Activated CD4-positive, alpha-beta T cell treated with anti-CD3 and anti-CD28 coated beads for 4 hours (primary cell): ENCODE data around the gene XRCC1.
"Not testable (repeated sequence)": the region's sequence is repeated elsewhere in the genome, so short reads cannot be mapped to it uniquely, and the experiment has no call there.

Source experiments
- DNase-seq, 2 donors: peaks; one replicate each; pipeline ENCODE4 v3.0.0-alpha.2; 2020

Gene XRCC1

GRCh38 chr19:43599635-43600295 is 24.4 kb upstream of the XRCC1 start:
- no peak for DNase-seq

- no peak for DNase-seq
Observed at GRCh38 chr19:43598445-43599240, 23.3 kb upstream of the XRCC1 start.

GRCh38 chr19:43597876-43598275 is 22.5 kb upstream of the XRCC1 start:
- DNase-seq = no peak

DNA sequence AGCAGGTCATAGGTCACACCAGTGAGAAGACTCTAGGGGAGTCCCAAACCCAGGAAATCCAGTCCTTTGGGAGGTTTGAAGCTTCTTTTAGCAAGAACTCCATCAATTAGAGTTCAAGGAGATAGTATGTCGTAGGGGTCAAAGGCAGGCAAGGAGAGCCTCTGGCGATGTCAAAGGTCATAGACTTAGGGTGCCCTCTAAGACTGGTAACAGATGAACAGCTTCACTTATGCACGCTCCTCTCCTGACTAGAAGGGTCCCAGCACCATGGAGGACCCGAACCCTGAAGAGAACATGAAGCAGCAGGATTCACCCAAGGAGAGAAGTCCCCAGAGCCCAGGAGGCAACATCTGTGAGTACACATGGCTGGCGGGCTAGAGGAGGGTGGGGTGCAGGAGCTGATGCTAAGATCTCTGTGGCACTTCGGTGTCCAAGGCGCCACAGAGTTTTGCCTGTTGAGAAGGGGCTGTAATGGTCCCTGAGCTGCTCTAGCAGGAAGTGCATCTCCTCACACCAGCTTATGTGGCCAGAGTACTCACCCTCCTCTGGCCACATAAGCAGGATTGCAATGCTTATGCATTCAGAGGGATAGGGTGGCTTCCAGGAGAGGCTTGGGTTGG is 21.6 kb upstream of the XRCC1 start:
- no peak for DNase-seq

GRCh38 chr19:43595999-43596841 is 20.9 kb upstream of the XRCC1 start, which contains the start of the genes IRGQ and ZNF576:
TSS of gene IRGQ (minus strand) at chr19:43596134. CDS start at chr19:43595338, 796 bp downstream.
TSS of gene ZNF576 (plus strand) at chr19:43596595. CDS start at chr19:43597109, 514 bp downstream.
- peak; percentile 100 for DNase-seq

DNA sequence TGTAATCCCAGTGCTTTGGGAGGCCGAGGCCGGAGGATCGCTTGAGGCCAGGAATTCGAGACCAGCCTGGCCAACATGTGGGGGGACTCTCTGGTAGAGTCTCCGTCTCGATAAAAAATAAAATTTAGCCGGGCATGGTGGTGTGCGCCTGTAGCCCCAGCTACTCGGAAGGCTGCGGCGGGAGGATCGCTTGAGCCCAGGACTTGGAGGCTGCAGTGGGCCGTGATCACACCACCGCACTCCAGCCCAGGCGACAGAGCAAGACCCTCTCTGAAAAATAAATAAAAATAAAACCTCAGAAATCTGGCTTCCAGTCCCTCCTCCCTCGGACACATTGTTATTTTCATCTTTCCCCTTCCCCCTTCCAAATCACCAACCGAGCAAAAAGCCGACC is 20.3 kb upstream of the XRCC1 start:
- DNase-seq = no peak

- peak; percentile 64 to 73 for DNase-seq
Observed at GRCh38 chr19:43594710-43595604, 19.6 kb upstream of the XRCC1 start.

DNA sequence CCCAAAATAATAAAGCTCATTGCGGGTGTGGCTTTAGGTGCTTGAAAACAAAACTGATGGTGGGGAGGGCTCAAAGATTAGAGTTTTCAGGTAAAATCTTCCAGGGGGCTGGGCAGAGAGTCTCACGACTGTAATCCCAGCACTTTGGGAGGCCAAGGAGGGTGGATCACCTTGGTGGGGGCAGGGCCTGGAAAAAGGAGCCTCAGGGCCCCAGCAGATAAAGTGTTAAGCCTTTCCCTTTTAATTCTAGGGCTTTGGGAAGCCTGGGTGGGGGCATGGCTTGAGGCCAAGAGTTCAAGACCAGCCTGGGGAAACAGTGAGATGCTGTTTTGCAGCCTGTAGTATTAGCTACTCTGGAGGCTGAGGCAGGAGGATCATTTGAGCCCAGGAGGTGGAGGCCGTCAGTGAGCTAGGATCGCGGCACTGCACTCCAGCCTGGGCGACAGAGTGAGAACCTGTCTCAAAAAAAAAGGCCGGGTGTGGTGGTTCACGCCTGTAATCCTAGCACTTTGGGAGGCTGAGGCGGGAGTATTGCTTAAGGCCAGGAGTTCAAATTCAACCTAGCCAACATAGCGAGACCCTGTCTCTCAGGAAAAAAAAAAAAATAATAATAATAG is 18.9 kb upstream of the XRCC1 start:
- DNase-seq = no peak

DNA sequence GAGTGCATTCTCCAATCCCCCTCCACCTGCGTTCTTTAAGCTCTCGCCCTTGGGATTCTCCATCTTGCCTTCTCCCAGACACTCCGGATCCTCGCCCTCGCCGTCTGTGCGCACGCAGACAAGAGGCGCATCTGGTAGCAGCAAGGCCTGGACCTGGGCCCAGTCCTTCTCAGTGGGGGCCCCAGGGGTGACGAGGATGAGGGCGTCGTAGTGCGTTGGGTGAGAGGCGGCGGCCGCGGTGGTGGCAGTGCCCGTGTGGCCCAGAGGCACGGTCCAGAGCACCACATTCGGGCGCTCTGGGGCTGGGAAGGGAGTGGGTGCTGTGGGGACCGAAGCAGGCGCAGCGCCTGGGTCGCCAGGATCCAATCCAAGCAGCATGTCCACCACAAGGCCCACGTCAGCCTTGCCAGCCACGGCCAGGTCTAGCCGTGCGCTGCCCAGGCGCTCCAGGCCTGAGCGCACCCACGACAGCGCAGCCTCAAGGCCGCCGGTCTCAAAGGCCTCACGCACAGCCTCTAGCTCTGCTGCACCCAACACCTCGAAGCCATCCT is 17.5 kb upstream of the XRCC1 start:
- no peak for DNase-seq

DNA sequence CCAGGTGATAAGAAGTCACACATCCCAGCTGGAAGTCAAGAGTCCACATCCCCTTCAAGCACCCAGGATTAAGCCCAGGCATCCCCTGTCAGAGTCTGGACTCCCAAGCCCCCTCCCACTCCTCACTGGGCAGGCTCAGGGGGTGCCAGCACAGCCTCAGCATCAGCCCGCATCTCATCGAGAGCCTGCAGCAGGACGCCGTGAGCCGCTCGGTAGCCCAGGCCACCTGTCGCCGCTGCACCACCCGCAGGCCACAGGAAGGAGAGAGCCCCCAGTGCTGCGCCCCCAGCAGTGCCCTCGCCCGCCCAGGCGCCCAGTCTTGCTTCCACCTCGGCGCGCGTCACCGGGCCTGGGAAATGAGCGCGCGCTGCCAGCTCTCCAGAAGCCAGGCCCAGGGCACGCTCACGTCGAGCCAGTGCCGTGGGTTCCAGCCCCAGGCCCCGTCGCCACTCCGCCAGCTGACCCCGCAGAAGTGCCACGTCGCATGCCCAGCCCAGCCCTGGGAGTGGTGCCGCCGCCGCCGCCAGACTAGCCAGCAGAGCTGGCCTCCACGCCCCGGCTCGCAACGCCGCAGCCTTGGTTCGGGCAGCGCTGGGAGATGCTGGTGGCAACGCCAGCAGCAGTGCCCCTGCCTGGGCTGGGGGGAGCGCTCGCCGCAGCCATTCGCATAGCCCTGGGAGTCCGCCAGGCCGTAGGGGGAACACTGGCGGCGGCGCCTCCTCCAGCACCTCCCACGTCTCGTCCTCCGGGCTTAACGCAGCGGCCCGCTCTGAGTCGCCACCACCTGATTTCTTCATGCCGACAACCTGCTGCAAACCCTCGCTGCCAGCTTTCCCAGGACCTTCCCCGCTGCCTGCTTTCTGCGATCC is 16.8 kb upstream of the XRCC1 start:
- no peak for DNase-seq

- no peak for DNase-seq
Observed at GRCh38 chr19:43589678-43590077, 14.4 kb upstream of the XRCC1 start.

- no peak for DNase-seq
Observed at GRCh38 chr19:43589277-43589676, 13.9 kb upstream of the XRCC1 start.

- DNase-seq = not testable (repeated sequence)
Observed at GRCh38 chr19:43587029-43587428, 11.7 kb upstream of the XRCC1 start.

GRCh38 chr19:43586346-43586745 is 11.0 kb upstream of the XRCC1 start:
- no peak for DNase-seq

DNA sequence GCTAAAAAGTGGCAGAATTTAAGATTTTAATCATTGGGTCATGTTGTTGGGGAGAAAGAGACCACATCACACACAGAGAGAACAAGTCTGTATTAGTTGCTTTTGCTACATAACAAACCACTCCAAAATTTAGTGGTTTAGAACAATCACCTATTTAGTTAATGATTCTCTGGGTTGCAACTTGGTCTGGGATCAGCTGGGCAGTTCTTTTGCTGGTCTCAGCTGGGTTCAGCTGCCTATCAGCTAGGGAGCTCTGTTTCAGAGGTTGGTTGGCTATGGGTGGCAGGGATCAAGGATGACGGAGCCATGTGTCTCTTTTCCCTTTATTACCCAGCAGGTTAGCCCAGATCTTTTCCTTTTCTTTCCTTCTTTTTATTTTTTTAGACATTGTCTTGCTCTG is 9.2 kb upstream of the XRCC1 start:
- DNase-seq = no peak

- DNase-seq = no peak
Observed at GRCh38 chr19:43582495-43582894, 7.2 kb upstream of the XRCC1 start.

- DNase-seq = no peak
Observed at GRCh38 chr19:43581467-43581866, 6.1 kb upstream of the XRCC1 start.

DNA sequence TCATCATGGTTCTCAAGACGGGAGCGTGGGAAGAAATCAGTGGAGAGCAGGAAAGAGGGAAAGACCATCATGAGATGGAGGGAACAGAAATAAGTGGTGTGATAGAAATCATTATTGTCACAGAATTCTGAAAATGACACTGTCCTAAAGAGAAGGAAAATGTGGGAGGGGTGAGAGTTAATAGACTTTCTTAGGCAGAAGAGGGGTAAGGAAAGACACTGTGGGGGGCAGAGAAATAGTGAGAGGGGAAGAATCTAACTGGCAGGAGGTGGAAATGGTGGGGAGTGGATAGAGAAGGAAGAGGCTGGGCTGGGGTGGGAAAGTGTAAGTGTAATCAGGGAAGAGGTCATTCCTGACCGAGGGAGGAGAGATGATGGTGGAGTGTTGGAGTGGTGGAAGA is 3.5 kb upstream of the XRCC1 start:
- no peak for DNase-seq

DNA sequence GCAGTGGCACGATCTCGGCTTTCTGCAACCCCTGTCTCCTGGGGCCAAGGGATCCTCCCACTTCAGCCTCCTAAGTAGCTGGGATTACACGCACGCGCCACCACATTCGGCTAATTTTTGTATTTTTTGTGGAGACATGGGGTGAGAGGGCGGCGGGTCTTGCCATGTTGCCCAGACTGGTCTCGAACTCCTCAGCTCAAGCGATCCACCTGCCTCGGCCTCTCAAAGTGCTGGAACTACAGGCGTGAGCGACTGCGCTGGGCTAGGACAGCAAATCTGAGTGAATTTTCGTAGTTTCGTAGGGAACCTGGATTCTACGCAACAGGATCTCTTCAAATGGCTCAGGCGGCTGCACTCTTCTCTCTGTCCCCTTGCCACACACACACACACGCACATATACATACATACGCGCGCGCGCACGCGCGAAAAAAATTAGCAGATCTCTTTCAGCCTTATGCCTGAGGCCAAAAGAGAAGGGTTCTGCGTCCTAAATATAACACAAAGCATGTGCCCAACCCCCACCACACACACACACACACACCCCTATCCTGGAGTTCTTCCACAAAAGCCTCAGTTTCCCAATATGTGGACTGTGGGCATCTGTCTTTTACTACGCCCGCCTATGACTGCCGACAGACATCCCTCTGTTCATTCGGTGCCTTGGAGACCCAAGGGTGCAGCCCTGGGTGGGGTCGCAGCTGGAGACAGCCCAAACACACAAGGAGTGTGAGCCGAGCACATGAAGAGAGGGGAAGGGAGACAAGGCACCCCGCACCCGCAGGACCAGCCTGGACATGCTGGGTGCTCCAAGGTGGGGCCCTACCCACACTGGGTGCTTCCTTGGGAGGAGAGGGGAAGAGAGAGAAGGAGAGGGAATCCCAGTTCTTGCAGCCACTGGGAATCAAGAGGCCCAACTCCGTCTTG is 890 bp upstream of the XRCC1 start:
- DNase-seq = no peak
